NCI-H128 (cell line): ENCODE data around the gene CDH12.

Experiments used
- DNase-seq: peaks from one replicate; lab custom pipeline; 2025; ENCODE audit not compliant: unreplicated experiment; lab: John Stamatoyannopoulos, UW

CDH12 gene

DNA sequence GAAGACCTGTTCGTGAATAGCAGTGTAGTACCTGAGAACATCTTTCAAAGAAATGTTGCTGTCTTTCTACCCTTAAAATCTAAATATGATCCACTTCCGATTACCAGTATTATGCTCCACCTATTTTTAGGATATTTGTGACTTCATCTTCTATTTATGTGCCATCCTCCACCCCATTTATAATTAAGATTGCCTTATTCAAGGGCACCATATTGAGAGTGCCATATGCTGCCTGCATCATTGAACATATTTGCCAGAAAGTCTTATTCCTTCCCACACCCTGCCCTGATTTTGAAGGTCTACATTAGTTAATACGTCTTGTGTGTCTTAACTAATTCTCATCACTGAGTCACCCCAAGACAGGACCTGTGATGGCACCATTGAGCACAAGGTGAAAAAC is 1076.7 kb downstream of the CDH12 start:
- DNase-seq: no peak

DNA sequence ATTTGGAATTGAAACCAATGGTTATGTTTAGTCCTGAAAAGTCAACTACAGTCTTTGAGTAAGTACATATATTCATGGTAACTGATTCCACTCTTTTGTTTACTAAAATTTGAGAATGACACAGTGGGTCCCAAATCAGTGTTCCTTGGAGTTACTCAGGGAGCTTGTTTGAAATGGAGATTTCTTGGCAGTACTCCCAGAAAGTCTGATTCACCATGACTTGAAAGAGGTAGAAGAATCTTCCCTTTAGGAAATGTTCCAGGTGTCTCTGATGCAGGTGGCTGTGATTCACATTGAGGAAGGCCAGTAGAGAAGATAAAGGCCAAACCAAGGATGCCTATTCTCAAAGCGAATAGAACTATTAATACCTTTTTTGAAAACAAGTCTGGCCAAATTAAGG is 1078.3 kb downstream of the CDH12 start:
- DNase-seq: no peak

DNA sequence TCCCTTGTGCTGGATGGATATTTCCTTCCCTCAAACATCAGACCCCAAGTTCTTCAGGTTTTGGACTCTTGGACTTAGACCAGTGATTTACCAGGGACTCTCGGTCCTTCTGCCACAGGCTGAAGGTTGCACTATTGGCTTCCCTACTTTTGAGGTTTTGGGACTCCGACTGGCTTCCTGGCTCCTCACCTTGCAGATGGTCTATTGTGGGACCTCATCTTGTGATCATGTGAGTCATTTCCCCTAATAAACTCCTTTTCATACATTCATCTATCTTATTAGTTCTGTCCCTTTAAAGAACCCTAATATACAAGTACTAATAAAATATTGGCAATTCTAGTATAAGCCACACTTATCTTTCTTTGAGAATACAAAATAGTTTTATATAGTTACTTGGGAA is 1078.9 kb downstream of the CDH12 start:
- no peak for DNase-seq

DNA sequence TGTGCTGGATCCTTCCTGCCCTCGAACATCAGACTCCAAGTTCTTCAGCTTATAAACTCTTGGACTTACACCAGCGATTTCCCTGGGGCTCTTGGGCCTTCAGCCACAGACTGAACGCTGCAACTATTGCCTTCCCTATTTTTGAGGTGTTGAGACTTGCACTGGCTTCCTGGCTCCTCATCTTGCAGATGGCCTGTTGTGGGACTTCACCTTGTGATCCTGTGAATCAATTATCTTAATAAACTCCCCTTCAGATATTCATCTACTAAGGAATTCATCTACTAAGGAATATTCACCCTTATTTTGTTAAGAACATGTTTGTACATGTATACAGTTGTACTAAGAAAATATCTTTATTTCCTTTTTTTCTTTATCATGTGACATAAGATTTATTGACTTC is 1079.7 kb downstream of the CDH12 start:
- no peak for DNase-seq

DNA sequence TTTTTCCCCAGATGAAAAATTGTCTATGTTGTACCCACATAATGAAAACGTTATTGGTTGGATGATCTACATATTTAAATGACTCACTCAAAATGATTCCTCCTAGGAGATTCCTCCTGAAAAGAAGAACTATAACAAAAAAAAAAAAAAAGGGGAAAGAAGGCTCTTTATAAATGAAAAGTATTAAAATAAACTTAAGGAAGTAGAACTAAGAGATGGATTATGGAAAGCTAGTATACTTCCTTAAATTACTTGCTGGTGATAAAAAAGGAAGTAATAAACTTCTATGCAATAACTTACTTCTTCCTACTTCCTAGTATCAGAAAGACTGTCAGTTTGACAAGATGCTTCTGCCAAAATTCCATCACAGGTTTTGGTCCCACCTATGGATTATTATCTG is 1087.7 kb downstream of the CDH12 start:
- no peak for DNase-seq

DNA sequence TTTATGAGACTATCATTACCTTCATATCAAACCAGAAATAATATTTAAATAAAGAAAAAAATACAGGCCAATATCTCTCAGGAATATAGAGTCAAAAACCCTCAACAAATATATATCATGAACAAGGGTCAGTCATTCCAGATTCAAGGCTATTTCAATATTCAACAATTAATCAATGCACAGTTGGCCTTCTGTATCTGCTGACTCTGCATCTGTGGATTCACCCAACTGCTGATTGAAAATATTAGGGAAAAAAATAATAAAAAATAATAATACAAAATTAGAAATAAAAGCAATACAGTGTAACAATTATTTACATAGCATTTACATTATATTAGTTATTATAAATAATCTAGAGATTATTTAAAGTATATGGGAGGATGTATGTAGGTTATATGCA is 1114.0 kb downstream of the CDH12 start:
- no peak for DNase-seq

DNA sequence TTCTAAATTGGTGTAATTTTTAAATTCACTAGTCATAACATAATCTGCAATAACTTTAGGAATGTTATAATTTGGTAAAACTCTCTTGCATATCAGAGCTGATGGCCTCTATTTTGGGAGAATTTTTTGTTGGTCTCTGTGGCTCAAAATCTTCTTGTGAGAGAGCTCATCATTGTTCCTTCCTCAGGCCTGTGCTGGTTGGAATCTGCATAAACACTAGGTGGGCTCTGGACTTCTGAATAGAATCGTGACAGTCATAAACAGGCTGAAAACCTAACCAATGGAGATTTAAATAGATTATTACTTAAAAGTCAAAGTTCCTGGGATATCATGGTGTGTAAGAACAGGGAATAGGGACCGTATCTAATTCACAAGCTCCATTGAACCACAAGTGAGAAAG is 1129.6 kb downstream of the CDH12 start:
- no peak for DNase-seq

DNA sequence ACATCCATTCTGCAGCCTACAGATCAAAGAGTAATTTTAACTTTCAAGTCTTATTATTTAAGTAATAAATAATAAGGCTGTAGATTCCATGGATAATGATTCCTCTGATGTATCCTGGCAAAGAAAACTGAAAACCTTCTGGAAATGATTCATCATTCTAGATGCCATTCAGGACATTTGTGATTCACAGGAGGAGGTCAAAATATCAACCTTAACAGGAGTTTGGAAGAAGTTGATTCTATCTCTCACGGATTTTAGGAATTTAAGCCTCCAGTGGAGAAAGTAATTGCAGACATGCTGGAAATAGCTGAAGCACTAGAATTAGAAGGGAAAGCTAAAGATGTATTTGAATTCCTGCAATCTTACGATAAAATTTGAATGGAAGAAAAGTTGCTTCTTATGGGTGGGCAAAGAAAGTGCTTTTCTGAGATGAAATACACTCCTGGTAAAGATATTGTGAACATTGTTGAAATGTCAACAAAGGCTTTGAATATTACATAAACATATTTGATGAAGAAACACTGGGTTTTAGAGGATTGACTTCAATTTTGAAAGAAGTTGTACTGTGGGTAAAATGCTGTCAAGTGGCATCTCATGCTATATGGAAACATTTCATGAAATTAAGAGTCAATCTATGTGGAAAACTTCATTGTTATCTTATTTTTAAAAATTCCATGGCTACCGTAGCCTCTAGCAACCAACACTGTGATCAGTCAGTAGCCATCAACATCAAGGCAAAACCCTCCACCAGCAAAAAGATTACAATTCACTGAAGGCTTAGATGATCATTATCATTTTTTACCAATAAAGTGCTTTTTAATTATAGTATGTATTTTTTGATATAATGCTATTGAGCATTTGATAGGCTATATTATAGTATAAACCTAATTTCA is 1141.0 kb downstream of the CDH12 start:
- no peak for DNase-seq

DNA sequence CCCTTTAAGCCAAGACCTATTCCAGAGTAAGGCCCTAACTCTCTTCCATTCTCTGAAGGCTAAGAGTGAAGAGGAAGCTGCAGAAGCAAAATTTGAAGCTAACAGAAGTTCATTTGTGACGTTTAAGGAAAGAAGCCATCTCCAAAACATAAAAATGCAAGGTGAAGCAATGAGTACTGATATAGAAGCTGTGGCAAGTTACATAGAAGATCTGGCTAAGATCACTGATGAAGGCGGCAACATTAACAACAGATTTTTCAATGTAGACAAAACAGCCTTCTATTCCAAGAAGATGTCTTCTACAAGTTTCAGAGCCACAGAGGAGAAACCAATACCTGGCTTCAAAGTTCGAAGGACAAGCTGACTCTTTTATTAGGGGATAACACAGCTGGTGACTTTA is 1143.4 kb downstream of the CDH12 start:
- DNase-seq: no peak

DNA sequence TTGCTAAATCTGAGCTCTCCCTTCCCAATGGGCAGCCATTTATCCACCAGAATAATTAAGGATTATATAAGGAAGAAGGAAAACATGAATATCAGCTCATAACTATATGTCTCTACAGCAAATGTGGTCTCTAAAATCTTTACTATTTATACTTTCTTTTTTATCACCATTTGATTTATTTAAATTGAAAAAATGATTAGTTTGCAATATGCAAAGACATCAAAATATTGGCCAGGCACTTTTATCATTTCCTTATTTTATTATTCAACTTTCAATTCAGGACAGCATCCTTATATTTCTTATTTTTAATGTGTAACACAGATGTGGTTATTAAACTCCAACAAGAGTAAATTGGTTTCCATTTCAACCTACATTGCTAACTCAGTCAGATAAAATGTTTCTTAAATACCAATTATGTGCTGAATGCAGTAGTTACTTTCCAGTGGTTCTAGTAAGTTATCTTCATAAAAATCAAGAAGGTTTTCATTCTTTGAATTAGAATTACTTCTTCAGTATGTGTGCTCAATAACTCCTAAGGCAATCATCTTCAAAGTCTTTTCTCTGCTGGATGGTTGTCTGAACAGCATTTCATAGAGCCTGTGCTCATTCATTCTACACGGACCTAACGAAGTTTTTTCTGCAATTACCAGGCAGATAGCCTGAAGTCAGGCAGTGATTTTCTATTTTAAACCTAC is 1148.0 kb downstream of the CDH12 start:
- no peak for DNase-seq

DNA sequence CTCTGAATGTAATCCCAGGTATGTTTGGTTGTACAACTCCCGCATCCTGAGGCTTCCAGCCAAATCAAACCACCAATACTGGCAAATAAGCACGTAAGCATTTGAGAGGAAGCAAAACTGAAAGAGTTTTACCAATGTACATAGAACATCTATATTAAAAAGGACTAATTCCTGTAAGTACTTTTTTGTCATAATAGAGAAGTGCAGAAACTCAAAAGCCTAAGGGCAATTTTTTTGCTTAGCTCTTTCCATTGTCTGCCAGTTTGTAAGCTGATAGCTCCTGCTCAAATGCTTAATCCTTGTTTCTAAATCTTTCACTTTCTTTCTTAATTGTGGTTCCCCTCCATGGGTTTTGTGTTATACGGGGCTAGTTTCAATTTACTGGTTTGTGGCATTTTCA is 1151.8 kb downstream of the CDH12 start:
- no peak for DNase-seq
